GM23338 (cell line): Measurements from ENCODE around the gene FPR1. TPM values are rescaled to one million over a fixed set of nuclear protein-coding genes. Genes with fewer than 3 reads are reported as not detected.
A peak's percentile ranks its signal among the peaks of the same experiment; 100 is the strongest.

Source experiments
- ATAC-seq: fragments of 200-7000 bp; cut with Tn5 transposase; 3 replicates; pipeline ENCODE4 v1.9.1; 2020
- DNase-seq: peaks from one replicate; pipeline ENCODE4 v3.0.0-alpha.2; 2015; ENCODE audit warnings: low spot score
- H2AFZ ChIP-seq: fragments of 200-600 bp; sonication (generic); 2 replicates; pipeline ENCODE4 v1.8.0; 2016; ENCODE audit warnings: antibody characterized with exemption, mild to moderate bottlenecking, moderate library complexity
- H3F3A ChIP-seq: fragments of 200-600 bp; sonication (generic); replicated peaks from 2 replicates; pipeline ENCODE4 v1.8.0; 2017; ENCODE audit warnings: antibody characterized with exemption, mixed run types, low read depth
- H3K27ac ChIP-seq: fragments of 200-600 bp; sonication (generic); 2 replicates; pipeline ENCODE4 v1.6.1; 2016; ENCODE audit warnings: low read depth
- H3K27me3 ChIP-seq: fragments of 200-600 bp; sonication (generic); 2 replicates; pipeline ENCODE4 v1.8.0; 2016; ENCODE audit warnings: mild to moderate bottlenecking, mixed run types, moderate library complexity; ENCODE audit not compliant: insufficient read depth
- H3K36me3 ChIP-seq: fragments of 200-600 bp; sonication (generic); 2 replicates; pipeline ENCODE4 v1.8.0; 2016; ENCODE audit warnings: mild to moderate bottlenecking; ENCODE audit not compliant: insufficient read depth
- H3K4me1 ChIP-seq: fragments of 200-600 bp; sonication (generic); 2 replicates; pipeline ENCODE4 v1.8.0; 2016; ENCODE audit warnings: mild to moderate bottlenecking, moderate library complexity; ENCODE audit not compliant: insufficient read depth
- H3K4me2 ChIP-seq: fragments of 200-600 bp; sonication (generic); 2 replicates; pipeline ENCODE4 v1.7.1; 2017; ENCODE audit warnings: mixed run types
- H3K4me3 ChIP-seq: fragments of 200-600 bp; sonication (generic); 2 replicates; pipeline ENCODE4 v1.6.1; 2016; ENCODE audit warnings: mixed run types
- H3K79me2 ChIP-seq: fragments of 200-600 bp; sonication (generic); replicated peaks from 2 replicates; pipeline ENCODE4 v1.8.0; 2017; ENCODE audit warnings: mild to moderate bottlenecking; ENCODE audit not compliant: insufficient read depth
- H3K9me2 ChIP-seq: fragments of 200-600 bp; sonication (generic); 2 replicates; pipeline ENCODE4 v1.8.0; 2017; ENCODE audit not compliant: insufficient read depth
- H4K20me1 ChIP-seq: fragments of 200-600 bp; sonication (generic); replicated peaks from 2 replicates; pipeline ENCODE4 v1.8.0; 2017; ENCODE audit warnings: mild to moderate bottlenecking; ENCODE audit not compliant: insufficient read depth
- H3K27ac Mint-ChIP-seq: 2 replicates; pipeline ENCODE4 v1.8.0; 2020; ENCODE audit warnings: inconsistent platforms, mild to moderate bottlenecking, moderate library complexity, mixed read lengths
- H3K27me3 Mint-ChIP-seq: 3 replicates; pipeline ENCODE4 v1.8.0; 2022; ENCODE audit warnings: low read depth, mild to moderate bottlenecking, moderate library complexity, mixed read lengths, inconsistent platforms; ENCODE audit not compliant: insufficient read depth, poor library complexity
- H3K36me3 Mint-ChIP-seq: 3 replicates; pipeline ENCODE4 v1.8.0; 2021; ENCODE audit warnings: low read depth, mild to moderate bottlenecking, inconsistent platforms, moderate library complexity, mixed read lengths
- H3K4me1 Mint-ChIP-seq: 3 replicates; pipeline ENCODE4 v1.8.0; 2020; ENCODE audit warnings: mild to moderate bottlenecking, inconsistent platforms, mixed read lengths
- H3K4me3 Mint-ChIP-seq: 3 replicates; pipeline ENCODE4 v1.8.0; 2021; ENCODE audit warnings: moderate library complexity, mild to moderate bottlenecking, inconsistent platforms, mixed read lengths
- H3K9me3 Mint-ChIP-seq: 3 replicates; pipeline ENCODE4 v1.8.0; 2020; ENCODE audit warnings: moderate library complexity, mild to moderate bottlenecking, inconsistent platforms, mixed read lengths
- CREB1 ChIP-seq: fragments of 250-450 bp; sonication (Bioruptor Pico); IDR thresholded peaks from 2 replicates; pipeline ENCODE4 v1.5.0; 2020; ENCODE audit warnings: low read depth, mild to moderate bottlenecking, moderate library complexity
- CTCF ChIP-seq, 2 experiments: fragments of 200-600 bp in 1 of 2; sonication (generic) in 1 of 2; conservative IDR thresholded peaks; 2 replicates each; pipeline versions ENCODE4 v1.5.1 to v1.6.1; 2016 to 2017; ENCODE audit warnings: antibody characterized with exemption in 2 of 2, low read depth in 2 of 2, mild to moderate bottlenecking in 2 of 2, moderate library complexity in 1 of 2
- ETS1 ChIP-seq: IDR thresholded peaks from 2 replicates; pipeline ENCODE4 v1.6.1; 2016; ENCODE audit warnings: antibody characterized with exemption
- EZH2phosphoT487 ChIP-seq: fragments of 200-600 bp; sonication (generic); IDR thresholded peaks from one replicate; pipeline ENCODE4 v1.8.1; 2018; ENCODE audit warnings: antibody characterized with exemption; ENCODE audit not compliant: unreplicated experiment
- JUNB ChIP-seq: IDR thresholded peaks from one replicate; pipeline ENCODE4 v1.6.1; 2016; ENCODE audit warnings: antibody characterized with exemption; ENCODE audit not compliant: unreplicated experiment
- ZNF114 ChIP-seq: fragments of 250-450 bp; sonication (Bioruptor Pico); IDR thresholded peaks from 2 replicates; pipeline ENCODE4 v1.5.0; 2020; ENCODE audit warnings: mild to moderate bottlenecking, moderate library complexity
- ZNF462 ChIP-seq: fragments of 250-450 bp; sonication (Bioruptor Pico); IDR thresholded peaks from 2 replicates; pipeline ENCODE4 v1.5.0; 2020; ENCODE audit warnings: mild to moderate bottlenecking, moderate library complexity
- polyA plus RNA-seq: library from polyadenylated mRNA; unstranded; fragments of >200 nt; fragmentation: Nextera tagmentation; extraction: Ambion mirVana; gene quantifications from 2 replicates; pipeline ENCODE4 v1.2.1, GENCODE V29; 2016
- total RNA-seq: library from RNA; depleted of rRNA; stranded (reverse); fragments of >200 nt; shearing (Covaris generic); gene quantifications from 2 replicates; pipeline ENCODE4 v1.2.3, GENCODE V29; 2014

FPR1 gene
- total and polyA plus RNA-seq, 2 experiments from 2014 or later, result not detected

GRCh38 chr19:51772977-51773376, 21.3 kb upstream of the FPR1 start:
- H3K4me1 ChIP-seq, result no peaks in the 10 kb centered on the region
- no peaks in the 10 kb centered on the region for H3K27me3 ChIP-seq
- no peaks in the 10 kb centered on the region for H4K20me1 ChIP-seq
- peak; percentile 3 for DNase-seq
- H3K9me2 ChIP-seq, result peaks cover 5% of the 10 kb centered on the region; the same call in 1 of the 2 replicates
- Mint-ChIP-seq H3K36me3 (no peaks in the 10 kb centered on the region), H3K27ac (no peak overlapping the region), H3K4me3 (no peak overlapping the region), H3K9me3 (peaks cover 20% of the 10 kb centered on the region), H3K4me1 (no peaks in the 10 kb centered on the region; the same call in 2 of the 3 replicates), H3K27me3 (peaks cover 10% of the 10 kb centered on the region)
- 0 out of 2 replicates have a peak overlapping the region, but pooled peaks have one; percentile 43 for H2AFZ ChIP-seq
- no peaks in the 10 kb centered on the region for H3F3A ChIP-seq
- TF ChIP-seq CTCF (conservative IDR thresholded peaks at IDR 0.05; ENCODE audit: low read depth in 2 of 2), result peak; percentile 32 to 69
- TF ChIP-seq ETS1, result no peak
- H3K27ac ChIP-seq, result no peak overlapping the region
- no peak overlapping the region for H3K4me2 ChIP-seq
- no peak for ATAC-seq
- H3K4me3 ChIP-seq, result no peak overlapping the region
- no peaks in the 10 kb centered on the region for H3K36me3 ChIP-seq
- no peaks in the 10 kb centered on the region for H3K79me2 ChIP-seq

GRCh38 chr19:51771376-51772130, 19.9 kb upstream of the FPR1 start:
- H3K4me2 ChIP-seq, result no peak overlapping the region
- H3K27me3 ChIP-seq, result no peaks in the 10 kb centered on the region
- Mint-ChIP-seq H3K27me3 (peaks cover 11% of the 10 kb centered on the region), H3K4me3 (no peak overlapping the region), H3K9me3 (peaks cover 20% of the 10 kb centered on the region), H3K27ac (no peak overlapping the region), H3K4me1 (no peaks in the 10 kb centered on the region), H3K36me3 (no peaks in the 10 kb centered on the region)
- H3K9me2 ChIP-seq, result peaks cover 7% of the 10 kb centered on the region; the same call in 1 of the 2 replicates
- no peaks in the 10 kb centered on the region for H3K4me1 ChIP-seq
- no peaks in the 10 kb centered on the region for H3K36me3 ChIP-seq
- no peaks in the 10 kb centered on the region for H3F3A ChIP-seq
- no peak overlapping the region for H3K27ac ChIP-seq
- no peak for ATAC-seq
- H4K20me1 ChIP-seq, result no peaks in the 10 kb centered on the region
- H2AFZ ChIP-seq, result peak overlapping the region; percentile 65; the same call in 1 of the 2 replicates
- no peaks in the 10 kb centered on the region for H3K79me2 ChIP-seq
- H3K4me3 ChIP-seq, result no peak overlapping the region
- no peak for DNase-seq
- TF ChIP-seq JUNB, result no peak
- no peak for TF ChIP-seq CREB1
- no peak for TF ChIP-seq ZNF462 (CRISPR knock-in tag)
- no peak for TF ChIP-seq CTCF (conservative IDR thresholded peaks at IDR 0.05; ENCODE audit: low read depth in 2 of 2)
- TF ChIP-seq ZNF114, result no peak
- no peak for TF ChIP-seq EZH2phosphoT487
